AG10803 (cell line): ENCODE data around the gene KIAA1755.

Experiments
- DNase-seq: peaks from one replicate; pipeline ENCODE4 v3.0.0; 2010; ENCODE audit warnings: low read depth
- H3K4me3 ChIP-seq: 2 replicates; pipeline ENCODE4 v1.5.1; 2011; ENCODE audit warnings: mild to moderate bottlenecking, low read length, control low read depth
- TF ChIP-seq, protein P1 (sequence below): conservative IDR thresholded peaks from 2 replicates; pipeline ENCODE4 v1.5.1; 2011; ENCODE audit warnings: mild to moderate bottlenecking, low read length, control low read depth, inconsistent platforms

Gene KIAA1755

DNA sequence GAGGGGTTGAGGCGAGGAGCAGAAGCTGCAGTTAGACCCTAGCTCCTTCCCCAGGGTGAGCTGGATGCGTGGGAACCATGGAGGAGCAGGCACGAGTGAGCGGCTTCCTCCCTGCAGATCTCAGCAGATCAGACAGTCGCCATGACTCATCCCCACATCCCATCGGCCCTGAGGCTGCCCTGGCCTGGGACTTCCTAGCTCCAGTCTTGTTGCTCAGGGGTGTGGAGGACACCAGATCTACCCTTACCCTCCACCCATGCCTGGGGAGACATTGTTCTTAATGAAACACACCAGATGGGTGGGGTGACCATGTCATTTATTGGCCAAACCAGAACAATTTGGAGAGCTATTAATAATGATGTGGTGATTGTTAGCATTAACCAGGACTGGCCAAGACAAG lies 59.2 kb downstream of the KIAA1755 start:
- H3K4me3 ChIP-seq = no peak overlapping the region
- TF ChIP-seq, protein P1, sequence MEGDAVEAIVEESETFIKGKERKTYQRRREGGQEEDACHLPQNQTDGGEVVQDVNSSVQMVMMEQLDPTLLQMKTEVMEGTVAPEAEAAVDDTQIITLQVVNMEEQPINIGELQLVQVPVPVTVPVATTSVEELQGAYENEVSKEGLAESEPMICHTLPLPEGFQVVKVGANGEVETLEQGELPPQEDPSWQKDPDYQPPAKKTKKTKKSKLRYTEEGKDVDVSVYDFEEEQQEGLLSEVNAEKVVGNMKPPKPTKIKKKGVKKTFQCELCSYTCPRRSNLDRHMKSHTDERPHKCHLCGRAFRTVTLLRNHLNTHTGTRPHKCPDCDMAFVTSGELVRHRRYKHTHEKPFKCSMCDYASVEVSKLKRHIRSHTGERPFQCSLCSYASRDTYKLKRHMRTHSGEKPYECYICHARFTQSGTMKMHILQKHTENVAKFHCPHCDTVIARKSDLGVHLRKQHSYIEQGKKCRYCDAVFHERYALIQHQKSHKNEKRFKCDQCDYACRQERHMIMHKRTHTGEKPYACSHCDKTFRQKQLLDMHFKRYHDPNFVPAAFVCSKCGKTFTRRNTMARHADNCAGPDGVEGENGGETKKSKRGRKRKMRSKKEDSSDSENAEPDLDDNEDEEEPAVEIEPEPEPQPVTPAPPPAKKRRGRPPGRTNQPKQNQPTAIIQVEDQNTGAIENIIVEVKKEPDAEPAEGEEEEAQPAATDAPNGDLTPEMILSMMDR = no peak
- DNase-seq = peak; percentile 69

DNA sequence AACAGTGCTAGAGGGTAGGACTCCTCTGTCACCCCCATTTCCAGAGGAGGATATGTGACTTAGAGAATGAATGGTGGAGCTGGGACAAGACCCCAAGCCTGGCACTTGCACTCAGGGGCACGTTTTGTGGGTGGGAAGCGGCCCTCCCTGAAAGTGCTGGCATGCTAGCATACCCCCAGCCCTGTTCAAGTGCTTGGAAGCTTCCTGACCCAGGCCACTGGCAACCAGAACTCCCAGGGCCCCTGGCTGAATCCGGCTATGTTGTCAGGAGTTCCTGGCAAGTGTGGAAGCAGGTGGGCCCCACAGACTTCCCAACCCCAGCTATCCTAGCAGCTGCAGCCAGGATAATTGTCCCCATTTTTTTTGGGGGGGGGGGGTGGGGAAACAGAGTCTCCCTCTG lies 59.9 kb downstream of the KIAA1755 start:
- TF ChIP-seq, protein P1 = no peak
- no peak for DNase-seq
- no peak overlapping the region for H3K4me3 ChIP-seq

DNA sequence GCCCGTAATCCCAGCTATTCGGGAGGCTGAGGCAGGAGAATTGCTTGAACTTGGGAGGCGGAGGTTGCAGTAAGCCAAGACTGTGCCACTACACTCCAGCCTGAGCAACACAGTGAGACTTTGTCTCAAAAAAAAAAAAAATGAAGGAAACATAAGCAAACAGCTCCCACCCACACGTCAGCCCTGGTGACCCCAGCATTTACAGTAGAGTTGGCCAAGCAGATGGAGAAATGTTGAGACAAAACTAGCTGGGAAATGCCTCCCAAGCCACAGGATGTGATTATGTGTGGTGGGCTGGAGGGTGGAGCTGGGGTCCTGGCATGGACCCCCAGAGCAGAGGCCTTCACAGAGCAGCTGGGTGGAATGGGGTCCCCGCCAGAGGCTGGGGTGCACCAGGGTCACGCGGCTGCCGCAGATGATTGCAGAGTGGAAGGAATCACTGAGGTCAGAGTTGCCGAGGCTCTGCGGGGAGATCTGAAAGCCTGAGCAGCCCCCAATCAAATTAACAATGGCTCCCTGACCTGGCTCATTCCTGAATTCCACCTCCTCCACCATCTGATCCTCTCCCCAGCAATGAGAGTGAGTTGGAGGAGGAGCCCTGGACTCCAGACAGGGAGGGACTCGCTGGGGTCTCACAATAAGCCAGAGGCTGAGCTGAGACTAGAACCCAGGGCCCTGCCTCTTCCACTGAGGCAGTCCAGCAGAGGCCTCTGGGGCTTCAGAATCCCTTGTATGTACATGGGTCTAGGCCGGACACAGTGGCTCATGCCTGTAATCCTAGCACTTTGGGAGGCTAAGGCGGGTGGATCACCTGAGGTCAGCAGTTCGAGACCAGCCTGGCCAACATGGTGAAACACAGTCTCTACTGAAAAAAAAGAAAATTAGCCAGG lies 60.8 kb downstream of the KIAA1755 start:
- no peak for DNase-seq
- TF ChIP-seq, protein P1 = no peak
- H3K4me3 ChIP-seq = no peak overlapping the region

DNA sequence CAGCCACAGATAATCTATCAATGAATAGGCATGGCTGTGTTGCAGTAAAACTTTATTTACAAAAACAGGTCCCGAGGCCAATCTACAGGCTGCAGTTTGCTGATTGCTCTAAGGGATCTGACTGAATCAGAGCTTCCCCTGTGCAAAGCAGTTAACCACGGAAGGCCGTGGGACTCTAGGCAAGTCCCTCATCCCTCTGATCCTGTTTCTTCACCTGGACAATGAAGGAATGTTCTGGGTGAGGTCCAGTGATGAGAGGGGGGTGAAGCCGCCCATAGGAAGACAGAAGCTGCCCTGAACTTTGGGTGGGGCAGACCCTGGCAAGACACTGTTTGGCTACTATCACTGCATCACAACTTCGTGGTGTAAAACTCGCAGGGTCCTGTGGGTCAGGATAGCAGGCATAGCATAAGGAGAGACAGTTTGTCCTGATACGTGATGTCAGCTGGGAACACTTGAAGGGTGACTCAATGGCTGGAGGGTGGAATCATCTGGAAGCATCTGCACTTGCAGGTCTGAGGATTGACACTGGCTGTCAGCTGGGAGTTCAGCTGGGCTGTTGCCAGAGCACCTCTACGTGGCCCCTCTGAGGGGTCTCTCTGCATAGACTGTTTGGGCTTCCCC lies 62.2 kb downstream of the KIAA1755 start:
- no peak for DNase-seq
- TF ChIP-seq, protein P1 = no peak
- no peak overlapping the region for H3K4me3 ChIP-seq

DNA sequence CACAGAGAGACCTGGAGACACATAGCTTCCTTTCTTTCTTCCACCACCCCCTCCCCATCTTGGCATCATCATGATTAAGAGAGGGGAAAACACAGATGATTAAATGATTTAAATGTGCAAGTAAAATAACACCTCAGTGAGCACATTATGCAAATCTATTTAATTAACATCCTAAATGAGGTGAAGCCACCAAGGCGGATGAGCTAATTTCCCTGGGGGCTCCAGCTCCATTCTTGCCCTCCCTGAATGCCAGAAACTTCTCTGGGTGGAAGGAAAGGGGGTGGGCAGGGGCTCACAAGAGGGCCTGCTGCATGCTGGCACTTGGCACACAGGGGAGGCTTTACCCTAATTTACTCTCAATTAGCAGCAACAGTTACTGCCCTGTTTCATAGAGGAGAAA lies 62.9 kb downstream of the KIAA1755 start:
- DNase-seq = no peak
- no peak overlapping the region for H3K4me3 ChIP-seq

DNA sequence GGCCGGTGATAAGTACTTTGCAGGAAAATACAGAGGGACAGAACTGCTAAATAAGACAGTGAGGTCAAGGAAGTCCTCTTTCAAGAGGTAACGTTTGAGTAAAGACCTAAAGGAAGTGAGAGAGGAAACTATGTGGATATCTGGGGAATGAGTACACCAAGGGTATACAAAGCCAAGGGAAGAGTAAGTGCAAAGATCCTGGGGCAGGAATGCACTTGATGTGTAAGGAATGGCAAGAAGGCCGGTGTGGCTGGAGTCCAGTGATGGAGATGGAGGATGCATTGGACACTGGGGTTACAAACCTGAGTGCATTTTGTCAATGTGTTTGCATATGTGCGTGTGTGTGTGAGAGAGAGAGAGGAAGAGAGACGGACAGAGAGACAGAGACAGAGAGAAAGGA lies 63.3 kb downstream of the KIAA1755 start:
- DNase-seq = no peak
- TF ChIP-seq, protein P1 = no peak
- H3K4me3 ChIP-seq = no peak overlapping the region

More for the DNA sequence above, 62.9 kb downstream of the KIAA1755 start:
- TF ChIP-seq, protein P1 = no peak

DNA sequence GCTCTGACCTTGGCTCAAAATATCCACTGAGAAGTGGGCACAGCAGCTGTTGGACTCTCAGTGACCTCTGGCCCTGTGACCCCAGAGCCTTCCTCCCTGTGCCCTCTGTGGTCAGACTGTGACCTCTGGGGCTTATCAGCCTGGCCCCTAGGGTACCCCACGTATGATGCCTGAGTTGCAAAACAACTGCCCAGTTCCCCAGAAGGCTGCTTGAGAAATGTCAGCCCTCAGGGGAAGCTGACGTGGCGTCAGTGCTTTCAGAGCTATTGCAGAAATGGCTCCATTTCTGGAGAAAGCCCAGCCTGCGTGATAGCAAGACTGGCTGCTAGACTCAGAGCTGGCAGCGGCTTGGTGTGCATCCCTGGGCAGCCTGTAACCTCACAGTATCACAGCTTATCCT lies 63.9 kb downstream of the KIAA1755 start:
- no peak overlapping the region for H3K4me3 ChIP-seq
- DNase-seq = peak; percentile 88
- TF ChIP-seq, protein P1 = no peak
